Parathyroid adenoma (tissue), 2 donors: Measurements from ENCODE around the gene LZTFL1.

Experiments used
- H2AFZ ChIP-seq: fragments of 300-600 bp; sonication (generic); one replicate; pipeline ENCODE4 v1.7.0; 2017; ENCODE audit warnings: antibody characterized with exemption, mild to moderate bottlenecking
- H3K27ac ChIP-seq: fragments of 300-600 bp; sonication (generic); one replicate; pipeline ENCODE4 v1.7.0; 2017
- H3K27me3 ChIP-seq: fragments of 300-600 bp; sonication (generic); one replicate; pipeline ENCODE4 v1.7.0; 2017; ENCODE audit warnings: low read length; ENCODE audit not compliant: control insufficient read depth, insufficient read depth
- H3K36me3 ChIP-seq: fragments of 300-600 bp; sonication (generic); one replicate; pipeline ENCODE4 v1.7.0; 2017; ENCODE audit warnings: low read length; ENCODE audit not compliant: control insufficient read depth, insufficient read depth
- H3K4me1 ChIP-seq: fragments of 300-600 bp; sonication (generic); one replicate; pipeline ENCODE4 v1.7.0; 2017; ENCODE audit warnings: control low read depth
- H3K4me2 ChIP-seq: fragments of 300-600 bp; sonication (generic); one replicate; pipeline ENCODE4 v1.7.0; 2017; ENCODE audit warnings: low read length
- H3K4me3 ChIP-seq: fragments of 300-600 bp; sonication (generic); one replicate; pipeline ENCODE4 v1.7.0; 2017; ENCODE audit warnings: low read depth, low read length
- H3K79me2 ChIP-seq: fragments of 300-600 bp; sonication (generic); one replicate; pipeline ENCODE4 v1.7.0; 2017; ENCODE audit warnings: control low read depth
- H3K9ac ChIP-seq: fragments of 300-600 bp; sonication (generic); one replicate; pipeline ENCODE4 v1.7.0; 2017; ENCODE audit warnings: mild to moderate bottlenecking
- H3K9me3 ChIP-seq: fragments of 300-600 bp; sonication (generic); one replicate; pipeline ENCODE4 v1.7.0; 2017; ENCODE audit warnings: low read length; ENCODE audit not compliant: control insufficient read depth
- TF ChIP-seq, protein P1 (sequence below): fragments of 300-600 bp; sonication (generic); IDR thresholded peaks from one replicate; pipeline ENCODE4 v1.7.0; 2017; ENCODE audit warnings: antibody characterized with exemption, mild to moderate bottlenecking
- donor health status: primary hyperparathyroidism.

LZTFL1 gene

DNA sequence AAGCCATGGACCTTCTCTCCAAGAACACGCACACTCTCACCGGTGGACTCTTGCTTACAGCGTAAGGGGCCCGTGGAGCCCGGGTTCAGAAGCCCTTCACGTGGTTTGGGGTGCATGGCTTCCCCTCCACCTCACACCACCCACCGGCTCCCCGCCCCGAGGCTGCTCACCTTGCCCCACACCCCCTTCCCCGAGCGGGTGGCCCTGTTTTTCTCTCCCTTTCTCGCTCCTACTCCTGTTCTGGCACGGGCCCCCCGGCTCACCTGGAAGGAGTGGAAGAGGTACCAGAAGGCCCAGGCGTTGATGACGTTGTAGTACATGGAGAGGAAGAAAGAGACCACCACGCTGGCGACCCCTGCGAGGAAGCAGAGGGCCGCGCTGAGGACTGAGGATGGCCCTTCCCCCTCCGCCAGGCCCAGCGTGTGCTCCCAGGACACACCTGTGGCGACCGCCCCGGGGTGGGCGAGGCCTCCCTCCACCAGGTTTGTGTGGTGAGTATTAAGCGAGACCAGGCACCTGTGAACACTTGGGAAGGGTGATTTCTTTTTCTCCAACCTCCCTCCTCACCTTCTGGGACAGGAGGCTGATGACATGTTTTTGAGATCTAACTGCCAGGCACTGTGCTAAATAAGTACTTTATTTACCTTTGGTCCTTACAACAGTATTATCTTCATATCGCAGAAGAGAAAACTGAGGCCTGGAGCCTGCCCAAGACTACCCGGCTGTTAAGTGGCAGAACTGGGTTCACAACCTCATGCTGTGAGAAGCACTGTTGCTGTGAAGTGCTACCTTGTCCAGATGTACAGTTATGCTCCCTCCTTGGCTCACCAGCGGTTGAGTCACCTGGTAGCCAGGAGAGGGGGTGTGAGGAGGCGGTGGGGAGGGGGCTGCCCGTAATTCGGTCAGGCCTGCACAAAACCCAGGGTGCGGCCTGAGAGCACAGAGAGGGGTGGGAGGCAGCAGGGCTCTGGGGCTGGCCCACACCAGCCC, 61.9 kb downstream of the LZTFL1 start:
- Histone ChIP-seq H3K4me1 (no peaks in the 10 kb centered on the region), H3K27me3 (no peaks in the 10 kb centered on the region), H3K27ac (no peak overlapping the region), H3K4me3 (no peak overlapping the region), H3K9me3 (no peaks in the 10 kb centered on the region), H3K36me3 (no peaks in the 10 kb centered on the region), H3K9ac (no peak overlapping the region), H3K79me2 (no peaks in the 10 kb centered on the region), H3K4me2 (no peak overlapping the region), H2AFZ (no peak overlapping the region)
- TF ChIP-seq, protein P1, sequence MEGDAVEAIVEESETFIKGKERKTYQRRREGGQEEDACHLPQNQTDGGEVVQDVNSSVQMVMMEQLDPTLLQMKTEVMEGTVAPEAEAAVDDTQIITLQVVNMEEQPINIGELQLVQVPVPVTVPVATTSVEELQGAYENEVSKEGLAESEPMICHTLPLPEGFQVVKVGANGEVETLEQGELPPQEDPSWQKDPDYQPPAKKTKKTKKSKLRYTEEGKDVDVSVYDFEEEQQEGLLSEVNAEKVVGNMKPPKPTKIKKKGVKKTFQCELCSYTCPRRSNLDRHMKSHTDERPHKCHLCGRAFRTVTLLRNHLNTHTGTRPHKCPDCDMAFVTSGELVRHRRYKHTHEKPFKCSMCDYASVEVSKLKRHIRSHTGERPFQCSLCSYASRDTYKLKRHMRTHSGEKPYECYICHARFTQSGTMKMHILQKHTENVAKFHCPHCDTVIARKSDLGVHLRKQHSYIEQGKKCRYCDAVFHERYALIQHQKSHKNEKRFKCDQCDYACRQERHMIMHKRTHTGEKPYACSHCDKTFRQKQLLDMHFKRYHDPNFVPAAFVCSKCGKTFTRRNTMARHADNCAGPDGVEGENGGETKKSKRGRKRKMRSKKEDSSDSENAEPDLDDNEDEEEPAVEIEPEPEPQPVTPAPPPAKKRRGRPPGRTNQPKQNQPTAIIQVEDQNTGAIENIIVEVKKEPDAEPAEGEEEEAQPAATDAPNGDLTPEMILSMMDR: no peak

GRCh38 chr3:45778761-45779201, 63.1 kb downstream of the LZTFL1 start:
- H3K4me1 ChIP-seq: no peaks in the 10 kb centered on the region
- H3K79me2 ChIP-seq: no peaks in the 10 kb centered on the region
- H3K27me3 ChIP-seq: no peaks in the 10 kb centered on the region
- H3K4me2 ChIP-seq: no peak overlapping the region
- no peaks in the 10 kb centered on the region for H3K36me3 ChIP-seq
- no peaks in the 10 kb centered on the region for H3K9me3 ChIP-seq
- no peak overlapping the region for H2AFZ ChIP-seq
- no peak overlapping the region for H3K4me3 ChIP-seq
- TF ChIP-seq, protein P1: no peak
- H3K27ac ChIP-seq: no peak overlapping the region
- H3K9ac ChIP-seq: no peak overlapping the region

DNA sequence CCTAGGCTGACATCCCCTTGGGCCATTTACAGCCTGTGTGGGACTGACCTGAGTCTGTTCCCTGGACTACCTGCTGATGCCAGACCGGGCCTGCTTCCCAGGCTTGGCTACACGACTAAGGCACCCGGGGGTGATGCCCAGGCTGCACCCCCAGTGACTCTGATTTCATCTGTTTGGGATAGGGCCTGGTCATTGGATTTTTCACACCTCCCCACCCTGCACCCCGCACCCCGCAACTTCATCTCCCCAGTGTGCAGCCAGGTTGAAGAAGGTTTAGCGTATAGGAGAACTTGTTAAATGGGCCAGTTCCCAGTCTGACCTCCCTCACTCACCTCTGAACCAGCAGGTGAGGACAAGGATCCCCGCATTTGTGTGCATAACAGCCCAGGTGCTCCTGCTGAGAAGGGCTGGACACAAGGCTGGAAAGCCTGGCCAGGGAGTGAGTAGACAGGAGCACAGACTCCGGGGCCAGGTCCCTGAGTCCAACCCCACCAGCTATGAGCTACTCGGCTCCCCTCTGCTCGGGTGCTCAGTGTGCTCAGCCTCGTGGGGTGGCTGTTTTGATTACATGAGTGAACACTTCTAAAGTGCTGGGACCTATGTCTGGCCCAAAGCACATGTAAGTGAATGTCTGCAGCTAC, 64.1 kb downstream of the LZTFL1 start:
- Histone ChIP-seq H3K27me3 (no peaks in the 10 kb centered on the region), H3K4me3 (no peak overlapping the region), H3K27ac (no peak overlapping the region), H3K36me3 (no peaks in the 10 kb centered on the region), H3K79me2 (no peaks in the 10 kb centered on the region), H2AFZ (no peak overlapping the region), H3K9ac (no peak overlapping the region), H3K4me1 (no peaks in the 10 kb centered on the region), H3K4me2 (no peak overlapping the region), H3K9me3 (no peaks in the 10 kb centered on the region)
- TF ChIP-seq, protein P1: no peak

DNA sequence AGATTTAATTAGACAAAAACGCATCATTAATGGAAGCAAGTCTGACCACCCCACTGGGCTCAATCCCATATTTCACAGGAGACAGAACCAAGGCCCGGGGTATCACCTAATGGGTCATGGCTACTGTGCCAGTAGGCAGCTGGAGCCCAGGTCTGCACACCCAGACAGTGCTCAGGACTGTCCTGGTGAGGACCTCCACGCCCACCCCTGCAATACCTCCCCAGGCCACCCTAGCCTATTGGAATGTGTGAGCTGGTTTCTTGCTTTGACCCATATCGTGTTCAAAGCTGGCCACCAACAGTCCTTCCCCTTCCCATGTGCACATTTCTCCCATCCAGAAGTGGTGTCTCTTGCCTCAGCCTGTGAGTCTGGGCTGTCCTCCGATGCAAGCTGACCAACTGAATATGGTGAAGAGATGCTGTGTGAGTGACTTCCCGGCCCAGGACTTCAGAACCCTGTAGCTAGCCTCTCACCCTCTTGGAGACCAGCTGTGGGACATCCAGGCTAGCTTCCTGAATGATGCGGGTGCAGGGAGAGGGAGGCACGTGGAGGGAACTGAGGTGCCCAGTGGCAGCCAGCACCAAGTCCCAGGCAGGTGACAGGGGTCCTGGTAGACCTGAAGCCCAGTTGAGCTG, 64.7 kb downstream of the LZTFL1 start:
- Histone ChIP-seq H3K9me3 (no peaks in the 10 kb centered on the region), H3K4me1 (no peaks in the 10 kb centered on the region), H3K36me3 (no peaks in the 10 kb centered on the region), H3K4me3 (no peak overlapping the region), H3K9ac (no peak overlapping the region), H3K4me2 (no peak overlapping the region), H3K27ac (no peak overlapping the region), H2AFZ (no peak overlapping the region), H3K27me3 (no peaks in the 10 kb centered on the region), H3K79me2 (no peaks in the 10 kb centered on the region)
- TF ChIP-seq, protein P1: no peak
